LNCAP (cell line): ENCODE data around the gene GRK6.

ENCODE experiments used
- TF ChIP-seq, protein P1 (sequence below): fragments of 450-650 bp; IDR thresholded peaks from 2 replicates; pipeline ENCODE4 v1.5.1; 2017; ENCODE audit warnings: mild to moderate bottlenecking

Gene GRK6

DNA sequence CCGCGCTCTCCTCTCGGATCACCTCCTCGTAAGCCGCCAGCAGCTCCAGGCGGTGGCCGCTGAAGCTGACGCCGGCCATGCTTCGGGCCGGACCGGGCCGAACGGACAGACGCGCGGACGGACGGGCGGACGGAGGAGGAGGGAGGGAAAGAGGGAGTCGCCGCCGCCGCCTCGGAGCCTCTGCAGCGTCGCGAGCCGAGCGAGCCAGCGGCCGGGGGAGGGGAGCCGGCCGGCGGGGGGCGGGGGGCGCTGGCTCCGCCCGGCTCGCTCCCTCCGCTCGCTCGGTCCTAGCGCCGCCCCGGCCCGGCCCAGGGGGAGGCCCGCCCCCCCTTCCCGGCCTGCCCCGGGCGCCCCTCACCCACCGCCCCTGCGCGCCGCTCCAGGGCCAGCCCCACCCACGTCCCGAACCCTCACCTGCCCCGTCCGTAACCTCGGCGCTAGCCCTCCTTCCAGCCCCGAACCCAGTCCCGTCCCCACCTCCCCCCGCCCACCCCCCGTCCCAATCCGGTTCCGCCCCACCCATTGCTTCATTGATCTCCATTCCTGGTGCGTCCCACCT lies 47.0 kb downstream of the GRK6 start, which contains the start of gene DBN1:
Gene DBN1 (minus strand): TSS at position 192 of the 559 bp plus-strand sequence. CDS start 113 bp downstream, at position 79.
- TF ChIP-seq, protein P1, sequence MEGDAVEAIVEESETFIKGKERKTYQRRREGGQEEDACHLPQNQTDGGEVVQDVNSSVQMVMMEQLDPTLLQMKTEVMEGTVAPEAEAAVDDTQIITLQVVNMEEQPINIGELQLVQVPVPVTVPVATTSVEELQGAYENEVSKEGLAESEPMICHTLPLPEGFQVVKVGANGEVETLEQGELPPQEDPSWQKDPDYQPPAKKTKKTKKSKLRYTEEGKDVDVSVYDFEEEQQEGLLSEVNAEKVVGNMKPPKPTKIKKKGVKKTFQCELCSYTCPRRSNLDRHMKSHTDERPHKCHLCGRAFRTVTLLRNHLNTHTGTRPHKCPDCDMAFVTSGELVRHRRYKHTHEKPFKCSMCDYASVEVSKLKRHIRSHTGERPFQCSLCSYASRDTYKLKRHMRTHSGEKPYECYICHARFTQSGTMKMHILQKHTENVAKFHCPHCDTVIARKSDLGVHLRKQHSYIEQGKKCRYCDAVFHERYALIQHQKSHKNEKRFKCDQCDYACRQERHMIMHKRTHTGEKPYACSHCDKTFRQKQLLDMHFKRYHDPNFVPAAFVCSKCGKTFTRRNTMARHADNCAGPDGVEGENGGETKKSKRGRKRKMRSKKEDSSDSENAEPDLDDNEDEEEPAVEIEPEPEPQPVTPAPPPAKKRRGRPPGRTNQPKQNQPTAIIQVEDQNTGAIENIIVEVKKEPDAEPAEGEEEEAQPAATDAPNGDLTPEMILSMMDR: no peak

DNA sequence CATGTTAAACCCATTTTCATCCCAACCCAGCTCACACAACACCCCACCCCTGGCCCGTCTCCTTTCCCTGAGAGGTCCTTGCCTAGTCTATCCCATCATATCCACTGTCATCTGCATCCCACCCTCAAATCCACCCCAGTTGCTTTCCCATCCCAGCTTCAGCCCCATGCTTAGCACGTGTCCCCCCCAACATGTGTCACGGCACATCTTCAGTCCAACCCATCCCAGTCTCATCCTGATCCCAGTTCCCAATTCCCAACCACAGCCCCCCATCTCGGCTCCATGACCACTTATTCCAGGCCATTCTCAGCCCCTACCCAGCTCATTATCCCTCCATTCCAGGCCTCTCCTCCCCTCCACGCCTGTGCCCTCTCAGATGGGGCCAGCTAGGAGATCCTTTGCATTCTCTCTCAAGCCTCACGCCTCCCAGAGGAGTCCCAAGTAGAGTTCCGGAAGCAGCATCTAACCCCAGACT lies 47.6 kb downstream of the GRK6 start:
- TF ChIP-seq, protein P1: no peak

DNA sequence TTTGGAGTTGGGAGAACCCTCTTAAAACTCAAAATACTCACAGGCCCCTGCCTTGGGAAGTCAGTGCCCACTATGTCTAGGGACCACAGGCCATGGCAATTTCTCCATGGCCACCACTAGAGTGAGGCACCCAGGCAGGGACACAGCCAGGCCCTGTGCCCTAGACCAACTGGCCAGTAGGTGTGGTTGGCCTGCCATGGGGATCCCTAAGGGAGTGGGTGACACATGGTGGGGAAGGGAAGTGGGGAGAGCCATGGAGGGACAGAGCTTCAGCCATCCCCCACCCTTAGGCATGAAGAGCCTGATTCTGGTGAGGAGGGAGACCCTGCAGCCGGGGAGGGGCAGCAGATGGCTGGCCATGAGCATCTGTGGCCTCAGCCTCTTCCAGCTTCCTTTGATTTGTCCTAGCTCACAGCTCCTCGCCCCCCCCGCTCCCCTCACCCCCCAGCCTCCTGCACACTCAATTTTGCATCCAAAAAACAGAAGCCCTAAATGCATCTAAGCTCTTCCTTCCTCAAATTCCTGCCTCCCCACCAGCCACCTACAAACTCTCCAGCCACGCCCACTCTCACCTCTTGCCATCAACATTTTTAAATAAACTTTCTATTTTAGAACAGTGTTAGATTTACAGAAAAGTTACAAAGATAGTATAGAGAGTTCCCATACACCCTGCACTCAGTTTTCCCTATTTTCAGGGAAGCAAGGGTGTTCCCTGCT lies 48.5 kb downstream of the GRK6 start:
- TF ChIP-seq, protein P1: no peak

DNA sequence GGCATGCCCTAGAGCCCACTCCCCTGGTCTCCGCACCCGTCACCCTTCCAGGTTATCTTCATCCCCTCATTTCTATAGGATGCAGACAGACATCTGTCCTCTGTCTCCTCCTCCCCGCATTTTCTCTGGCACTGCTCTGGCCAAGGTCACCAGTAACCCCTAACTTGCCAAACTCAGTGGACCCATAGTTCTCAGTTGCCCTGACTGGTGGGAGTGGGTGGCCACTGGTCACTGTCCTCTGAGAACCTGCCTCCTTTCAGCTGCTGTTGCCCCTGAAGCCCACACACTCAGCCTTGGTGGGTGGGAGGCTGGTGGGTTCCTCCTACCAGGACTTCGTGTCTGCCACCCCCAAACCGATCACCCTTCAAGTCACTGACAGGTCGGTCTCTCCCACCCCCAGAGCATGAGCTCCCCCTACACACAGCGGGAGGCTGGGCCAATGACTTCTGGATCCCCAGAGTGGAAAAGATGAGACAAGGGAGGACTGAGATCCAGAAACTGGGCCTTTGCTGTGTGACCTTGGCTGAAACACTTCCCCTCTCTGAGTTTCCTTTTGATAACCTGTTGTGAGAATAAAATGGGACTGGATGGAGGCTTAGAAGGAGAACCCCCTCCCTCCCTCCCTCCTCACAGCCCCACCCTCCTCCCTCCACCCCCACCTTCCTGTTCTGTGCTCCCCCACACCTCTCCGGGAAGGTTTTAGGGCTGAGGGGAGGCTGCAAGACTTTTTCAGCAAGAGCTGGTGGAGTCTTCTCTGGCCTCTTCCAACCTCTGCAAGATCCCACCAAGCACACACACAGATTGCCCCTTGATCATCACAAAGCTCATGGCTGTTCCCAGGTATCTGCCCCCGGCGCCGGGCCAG lies 49.3 kb downstream of the GRK6 start:
- TF ChIP-seq, protein P1: no peak

DNA sequence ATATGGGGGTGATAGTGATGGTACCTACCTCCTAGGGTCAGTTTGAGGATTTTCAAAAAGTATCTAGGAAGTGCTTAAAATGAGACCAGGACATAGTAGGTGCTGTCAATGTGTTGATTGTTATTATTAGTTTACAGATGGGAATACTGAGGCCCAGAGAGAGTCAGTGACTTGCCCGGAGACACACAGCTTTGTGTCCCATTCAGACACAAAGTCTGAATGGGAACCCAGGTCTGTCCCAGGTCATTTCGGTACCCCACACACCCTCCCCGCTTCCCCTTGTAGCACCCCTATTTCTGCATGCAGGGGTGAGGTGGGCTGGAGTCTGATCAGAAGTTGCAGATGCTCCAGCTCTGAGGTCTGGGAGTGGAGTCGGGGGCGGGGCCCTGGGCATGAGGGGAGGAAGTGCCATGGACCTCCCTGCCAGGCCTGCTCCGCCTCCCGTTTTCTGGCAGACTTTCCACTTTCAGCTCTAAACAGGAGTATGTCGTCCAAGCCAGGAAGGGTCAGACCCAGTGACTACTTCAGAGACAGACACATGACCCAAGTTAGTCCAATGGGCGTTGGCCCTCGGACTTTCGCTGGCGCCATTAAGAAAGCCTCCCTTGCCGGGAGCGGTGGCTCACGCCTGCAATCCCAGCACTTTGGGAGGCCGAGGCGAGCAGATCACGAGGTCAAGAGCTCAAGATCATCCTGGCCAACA lies 50.2 kb downstream of the GRK6 start:
- TF ChIP-seq, protein P1: no peak

DNA sequence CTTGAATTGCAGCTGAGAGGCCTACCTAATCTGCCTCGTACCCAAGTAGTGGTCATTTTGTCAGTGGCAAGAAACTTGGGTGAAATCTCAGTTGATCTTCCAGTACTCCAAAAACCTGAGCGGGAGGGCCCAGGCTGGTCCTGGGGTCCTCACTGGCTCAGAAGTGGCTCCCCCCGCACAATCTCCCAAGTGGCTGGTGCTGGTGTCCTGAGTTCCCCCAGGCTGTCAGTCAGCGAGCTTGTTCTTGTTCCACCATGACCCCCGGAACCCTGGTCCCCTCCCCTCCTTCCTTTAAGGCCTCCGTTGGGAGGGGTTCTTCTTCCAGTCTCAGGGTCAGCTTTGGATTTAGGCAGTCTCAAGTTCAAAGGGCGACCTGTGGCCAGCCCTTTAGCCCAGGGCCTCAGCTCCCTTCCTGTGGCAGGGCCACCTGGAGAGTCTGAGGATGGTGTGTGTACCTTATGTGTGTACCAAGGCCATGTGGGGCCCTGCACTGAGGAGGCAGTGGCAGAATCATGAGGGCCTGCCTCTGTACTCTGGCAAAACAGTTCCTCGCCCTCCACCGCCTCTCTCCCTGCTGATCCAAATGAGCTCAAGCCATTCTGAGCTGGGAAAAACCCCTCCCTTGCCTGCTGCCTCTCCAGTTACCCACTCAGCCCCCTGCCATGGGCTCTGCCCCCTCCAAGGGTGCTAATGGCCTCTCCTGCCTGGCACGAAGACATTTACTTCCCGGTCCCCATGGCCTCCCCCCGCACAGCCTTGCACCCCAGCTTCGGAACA lies 51.4 kb downstream of the GRK6 start:
- TF ChIP-seq, protein P1: no peak
